IMR-90 (cell line): ENCODE measurements around the gene PRKAG2.

ENCODE experiments used
- POLR2A ChIP-seq: IDR thresholded peaks from 2 replicates; pipeline ENCODE4 v1.6.1; 2012; ENCODE audit warnings: mild to moderate bottlenecking, low read depth, low read length
- RAD21 ChIP-seq: IDR thresholded peaks from 2 replicates; pipeline ENCODE4 v1.6.1; 2012; ENCODE audit warnings: low read length, improper control_type of control experiment
- RFX5 ChIP-seq: IDR thresholded peaks from 2 replicates; pipeline ENCODE4 v1.8.0; 2012; ENCODE audit warnings: low read depth, mild to moderate bottlenecking, low read length, moderate library complexity
- TF ChIP-seq, protein P1 (sequence below): conservative IDR thresholded peaks from 2 replicates; pipeline ENCODE4 v1.5.1; 2012; ENCODE audit warnings: mild to moderate bottlenecking, low read depth, low read length, improper control_type of control experiment

GRCh38 chr7:151549644-151550043 is 327.3 kb downstream of the PRKAG2 start:
- TF ChIP-seq, protein P1, sequence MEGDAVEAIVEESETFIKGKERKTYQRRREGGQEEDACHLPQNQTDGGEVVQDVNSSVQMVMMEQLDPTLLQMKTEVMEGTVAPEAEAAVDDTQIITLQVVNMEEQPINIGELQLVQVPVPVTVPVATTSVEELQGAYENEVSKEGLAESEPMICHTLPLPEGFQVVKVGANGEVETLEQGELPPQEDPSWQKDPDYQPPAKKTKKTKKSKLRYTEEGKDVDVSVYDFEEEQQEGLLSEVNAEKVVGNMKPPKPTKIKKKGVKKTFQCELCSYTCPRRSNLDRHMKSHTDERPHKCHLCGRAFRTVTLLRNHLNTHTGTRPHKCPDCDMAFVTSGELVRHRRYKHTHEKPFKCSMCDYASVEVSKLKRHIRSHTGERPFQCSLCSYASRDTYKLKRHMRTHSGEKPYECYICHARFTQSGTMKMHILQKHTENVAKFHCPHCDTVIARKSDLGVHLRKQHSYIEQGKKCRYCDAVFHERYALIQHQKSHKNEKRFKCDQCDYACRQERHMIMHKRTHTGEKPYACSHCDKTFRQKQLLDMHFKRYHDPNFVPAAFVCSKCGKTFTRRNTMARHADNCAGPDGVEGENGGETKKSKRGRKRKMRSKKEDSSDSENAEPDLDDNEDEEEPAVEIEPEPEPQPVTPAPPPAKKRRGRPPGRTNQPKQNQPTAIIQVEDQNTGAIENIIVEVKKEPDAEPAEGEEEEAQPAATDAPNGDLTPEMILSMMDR, result no peak
- no peak for TF ChIP-seq POLR2A
- TF ChIP-seq RFX5, result no peak
- TF ChIP-seq RAD21, result no peak
